COLO668 (cell line): ENCODE measurements around the gene BMAL2.
A peak's percentile ranks its signal among the peaks of the same experiment; 100 is the strongest.

Source experiments
- DNase-seq: peaks from one replicate; lab custom pipeline; 2025; ENCODE audit not compliant: unreplicated experiment; lab: John Stamatoyannopoulos, UW

The BMAL2 gene

DNA sequence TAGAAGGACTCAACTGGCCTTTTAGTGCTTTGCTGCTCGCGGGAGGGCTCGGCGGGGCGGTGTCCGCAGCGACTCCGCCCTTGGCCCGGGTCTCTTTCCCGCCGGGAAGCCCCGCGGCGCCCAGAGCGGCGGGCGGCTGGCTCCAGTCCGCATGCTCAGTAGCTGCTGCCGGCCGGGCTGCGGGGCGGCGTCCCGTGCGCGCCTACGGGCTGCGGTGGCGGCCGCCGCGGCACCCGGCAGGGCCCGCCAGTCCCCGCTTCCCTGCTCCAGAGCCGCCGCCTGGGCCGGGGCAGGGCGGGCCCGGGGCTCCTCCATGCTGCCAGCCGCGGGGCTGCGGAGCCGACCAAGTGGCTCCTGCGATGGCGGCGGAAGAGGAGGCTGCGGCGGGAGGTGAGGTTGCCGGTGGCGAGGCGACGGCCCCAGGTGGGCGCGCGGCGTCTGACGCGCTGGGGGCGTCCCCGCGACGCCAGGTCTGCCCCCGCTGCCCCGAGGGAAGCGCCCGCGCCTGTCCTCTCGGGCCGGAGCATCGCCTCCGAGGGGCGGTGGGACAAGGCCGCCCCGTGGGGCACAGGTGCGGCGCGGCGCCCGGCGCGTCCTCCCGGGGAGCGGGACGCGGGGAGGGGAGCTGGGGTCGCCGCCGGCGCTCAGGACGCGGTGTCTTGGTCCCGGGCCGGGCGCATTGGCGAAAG lies at the start of gene BMAL2:
BMAL2 (plus strand) TSS at position 123 of the 689 bp plus-strand sequence; CDS start at position 360, 237 bp downstream.
- DNase-seq: peak; percentile 73

DNA sequence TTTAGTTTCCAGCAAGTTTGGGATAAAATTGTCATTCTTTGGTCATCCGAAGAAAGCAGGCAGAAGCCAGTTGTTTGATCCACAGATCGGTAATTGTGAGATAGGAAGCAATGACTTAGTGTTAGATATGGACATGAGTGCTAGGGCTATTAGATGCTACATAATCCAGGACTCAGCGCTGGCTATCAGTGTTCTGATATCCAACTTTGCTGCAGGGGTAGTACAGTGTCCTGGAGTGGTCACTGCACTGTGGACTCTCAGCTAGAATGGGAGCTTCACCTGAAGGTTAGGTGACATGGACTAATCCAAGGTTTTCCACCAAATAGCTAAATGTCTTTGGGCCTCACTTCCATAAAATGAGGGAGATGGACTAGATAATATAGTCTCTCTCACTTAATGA lies 48.6 kb upstream of the BMAL2 start:
- DNase-seq: no peak

DNA sequence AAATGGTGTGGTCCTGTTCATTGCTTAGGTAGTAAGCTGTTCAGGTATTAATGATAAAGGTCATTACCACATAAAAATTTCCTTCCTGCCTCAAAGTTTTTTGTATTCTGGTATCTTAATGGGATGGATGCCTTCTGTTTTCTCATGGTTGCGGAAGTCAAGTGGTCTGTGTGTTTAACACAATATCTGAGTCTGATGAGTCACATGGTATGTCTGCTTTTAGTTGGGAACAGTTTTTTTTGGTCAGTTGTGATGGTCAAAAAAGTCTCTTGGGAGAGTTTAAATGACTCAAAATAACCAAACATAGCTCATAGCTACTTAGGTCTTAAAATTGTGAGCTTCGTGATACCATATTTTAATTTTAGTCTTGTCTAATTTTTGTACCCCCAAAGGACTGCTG lies 47.9 kb upstream of the BMAL2 start:
- DNase-seq: no peak

DNA sequence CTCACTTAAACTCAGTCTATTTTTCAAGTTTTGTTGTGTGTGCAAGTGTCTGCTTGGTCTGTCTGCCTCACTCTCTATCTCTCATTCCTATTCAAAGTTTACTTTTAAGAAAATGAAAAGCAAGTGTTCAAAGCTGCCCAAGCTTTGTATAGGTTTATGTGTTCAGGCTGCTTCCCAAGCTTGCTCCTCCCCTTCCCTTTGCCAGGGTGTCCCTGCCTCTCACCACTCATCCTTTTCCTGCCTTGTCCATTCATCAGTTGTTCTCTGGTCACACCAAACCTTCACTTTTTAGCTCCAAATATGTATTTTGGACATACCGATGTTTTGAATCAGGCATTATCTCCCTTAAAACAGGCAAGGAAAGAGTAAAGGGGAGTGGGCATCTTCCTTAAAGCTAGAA lies 47.2 kb upstream of the BMAL2 start:
- DNase-seq: no peak

DNA sequence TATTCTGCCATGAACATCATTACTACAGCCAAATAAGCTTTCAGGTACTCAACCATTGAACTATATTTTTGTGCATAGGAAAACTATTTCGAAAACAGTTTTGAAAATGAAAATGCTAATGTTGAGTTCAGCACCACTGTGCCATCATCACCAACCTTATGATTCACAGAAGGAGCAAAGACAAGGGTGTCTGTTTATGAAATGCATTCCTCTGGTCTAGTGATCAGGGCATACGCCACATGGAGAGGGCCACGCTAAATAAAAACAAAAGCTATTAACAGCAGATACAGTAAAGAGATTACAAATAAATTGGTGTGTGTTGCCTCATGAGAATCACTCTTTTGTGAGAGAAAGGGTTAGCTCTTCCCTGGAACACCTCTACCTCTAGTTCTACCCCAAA lies 43.2 kb upstream of the BMAL2 start:
- DNase-seq: no peak

- DNase-seq: no peak
These were observed 42.0 kb upstream of the BMAL2 start for GRCh38 chr12:27290501-27291168.

GRCh38 chr12:27291862-27292261 lies 40.8 kb upstream of the BMAL2 start:
- DNase-seq: no peak

DNA sequence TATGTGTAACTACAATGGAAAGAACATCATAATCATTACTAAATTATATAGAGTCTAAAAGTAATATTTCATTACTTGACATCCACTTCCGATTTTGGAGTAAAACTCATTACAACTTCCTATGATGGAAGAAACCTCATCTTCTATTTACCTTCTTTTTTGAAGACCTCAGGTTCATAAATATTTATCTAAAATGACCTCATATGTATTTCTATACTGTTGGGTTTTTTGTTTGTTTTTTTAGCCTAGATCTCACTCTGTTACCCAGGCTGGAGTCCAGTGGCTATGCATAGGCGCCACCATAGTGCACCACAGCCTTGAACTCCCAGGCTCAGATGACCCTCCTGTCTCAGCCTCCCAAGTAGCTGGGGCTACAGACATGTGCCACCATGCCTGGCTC lies 39.9 kb upstream of the BMAL2 start:
- DNase-seq: no peak

DNA sequence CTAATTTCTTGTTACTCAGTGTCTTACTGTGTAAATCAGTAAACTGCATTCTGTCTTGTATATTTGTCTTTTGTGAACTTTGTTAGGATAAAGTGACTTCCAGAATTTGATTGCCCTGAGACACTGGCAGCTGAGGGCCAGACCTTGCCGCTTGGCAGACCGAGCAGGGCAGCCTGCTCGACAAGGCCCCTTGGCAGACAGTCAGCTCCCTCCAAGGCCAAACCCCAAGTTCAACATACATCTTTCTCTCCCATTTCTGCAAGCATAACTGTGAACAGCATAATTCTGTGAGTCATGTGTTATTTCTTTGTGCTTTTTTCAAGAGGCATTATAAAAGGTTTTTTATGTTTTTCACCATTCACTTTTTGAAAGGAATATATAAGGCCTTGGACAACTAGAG lies 39.2 kb upstream of the BMAL2 start:
- DNase-seq: no peak

- no peak for DNase-seq
These were observed 36.0 kb upstream of the BMAL2 start for GRCh38 chr12:27296674-27297073.

DNA sequence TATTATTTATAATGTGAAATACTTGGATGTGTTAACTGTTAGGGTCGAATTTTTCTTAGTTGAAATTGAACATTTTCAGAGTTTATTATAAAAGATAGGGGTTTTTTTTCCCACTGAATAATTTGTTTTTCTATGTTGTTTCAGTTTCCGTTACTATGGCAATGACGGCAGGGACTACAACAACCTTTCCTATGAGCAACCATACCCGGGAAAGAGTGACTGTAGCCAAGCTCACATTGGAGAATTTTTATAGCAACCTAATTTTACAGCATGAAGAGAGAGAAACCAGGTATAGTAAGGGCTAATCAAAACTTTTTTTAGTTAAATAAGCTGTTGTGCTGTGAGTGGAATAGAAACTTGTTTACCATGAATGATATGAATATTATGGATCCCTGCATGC lies 35.1 kb upstream of the BMAL2 start:
- no peak for DNase-seq

GRCh38 chr12:27299102-27299501 lies 33.5 kb upstream of the BMAL2 start:
- DNase-seq: no peak

- DNase-seq: no peak
These were observed 32.4 kb upstream of the BMAL2 start for GRCh38 chr12:27300226-27300625.

DNA sequence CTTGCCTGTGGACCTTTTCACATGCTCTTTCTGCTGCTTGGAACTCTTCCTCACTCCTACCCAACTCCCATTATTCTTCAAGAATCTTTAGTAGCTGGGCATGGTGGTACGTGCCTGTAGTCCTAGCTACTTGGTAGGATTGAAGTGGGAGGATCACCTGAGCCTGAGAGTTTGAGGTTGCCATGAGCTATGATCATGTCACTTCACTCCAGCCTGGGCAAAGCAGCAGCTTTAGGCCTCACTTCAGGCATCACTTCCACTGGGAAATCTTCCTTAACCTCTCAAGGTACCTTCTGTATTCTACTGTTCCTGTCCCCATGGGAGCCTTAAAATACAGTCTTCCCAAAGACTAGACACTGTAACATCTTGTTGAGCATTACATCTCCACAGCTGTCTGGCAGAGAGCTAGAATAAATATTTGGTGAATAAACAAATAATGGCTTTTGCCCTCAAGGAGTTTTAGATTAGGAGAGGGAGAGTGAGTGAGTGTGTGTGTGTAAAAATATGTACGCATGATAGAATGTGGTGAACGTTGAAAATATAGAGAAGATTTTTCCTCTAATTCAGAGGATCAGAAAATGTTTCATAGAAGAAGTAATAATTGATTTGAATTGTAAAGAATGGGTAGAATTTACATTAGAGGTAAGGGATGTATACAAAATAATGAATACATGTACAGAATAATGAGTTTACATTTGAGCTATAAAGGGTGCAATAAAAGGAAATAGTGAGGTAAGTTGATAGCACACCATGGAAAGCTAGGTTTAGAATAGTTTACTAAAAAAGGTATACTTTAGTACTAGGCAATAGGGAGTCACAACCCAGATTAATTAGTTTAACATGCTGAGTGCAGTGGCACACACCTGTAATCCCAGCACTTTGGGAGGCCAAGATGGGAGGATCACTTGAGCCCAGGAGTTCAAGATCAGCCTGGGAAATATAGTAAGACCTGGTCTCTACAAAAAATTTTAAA lies 29.2 kb upstream of the BMAL2 start:
- DNase-seq: no peak

DNA sequence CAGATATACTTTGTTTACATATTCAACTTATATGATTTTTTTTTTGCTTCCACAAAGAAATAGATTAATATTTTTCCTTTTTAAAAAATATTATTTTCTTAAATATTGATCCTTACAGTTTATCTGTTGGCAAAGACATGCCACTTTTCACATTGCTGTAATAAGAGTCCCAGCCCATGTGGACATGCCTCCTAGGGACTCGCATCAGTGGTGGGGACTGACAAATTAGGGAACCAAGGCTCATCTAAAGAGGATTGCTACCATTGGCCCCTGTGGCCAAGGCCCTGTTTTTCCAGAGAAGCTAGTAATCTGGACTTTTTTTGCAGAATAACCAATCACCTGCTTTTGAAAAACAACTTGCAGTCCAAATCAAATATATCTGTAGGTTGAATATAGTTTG lies 27.8 kb upstream of the BMAL2 start:
- DNase-seq: no peak

- DNase-seq: no peak
These were observed 26.8 kb upstream of the BMAL2 start for GRCh38 chr12:27305673-27306456.

DNA sequence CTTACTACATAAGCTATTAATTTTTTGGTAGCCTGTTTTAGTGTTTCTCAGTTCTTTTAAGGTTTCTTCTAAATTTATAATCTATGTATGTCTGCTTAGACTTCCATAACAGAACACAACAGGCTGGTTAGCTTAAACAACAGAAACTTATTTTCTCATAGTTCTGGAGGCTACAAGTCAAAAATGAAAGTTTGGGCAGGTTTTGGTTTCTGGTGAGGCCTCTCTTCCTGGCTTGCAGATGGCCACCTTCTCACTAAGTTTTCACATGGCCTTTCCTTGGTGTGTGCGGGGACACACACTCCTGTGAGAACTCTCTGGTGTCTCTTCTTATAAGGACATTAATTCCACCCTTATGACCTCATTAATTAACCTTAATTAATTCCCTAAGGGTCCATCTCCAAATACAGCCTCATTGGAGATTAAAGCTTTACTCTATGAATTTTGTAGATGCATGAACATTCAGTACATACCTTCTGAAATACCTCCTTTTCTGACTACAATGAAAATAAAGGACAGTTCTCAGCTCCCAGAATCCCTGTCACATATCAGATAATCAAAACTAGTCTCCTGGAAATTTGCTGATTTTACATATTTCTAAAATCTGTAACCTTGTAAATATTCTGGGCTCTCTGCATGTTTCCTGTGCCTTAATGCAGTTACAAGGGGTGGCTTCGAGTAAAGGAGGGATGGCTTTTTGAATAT lies 23.2 kb upstream of the BMAL2 start:
- DNase-seq: no peak

DNA sequence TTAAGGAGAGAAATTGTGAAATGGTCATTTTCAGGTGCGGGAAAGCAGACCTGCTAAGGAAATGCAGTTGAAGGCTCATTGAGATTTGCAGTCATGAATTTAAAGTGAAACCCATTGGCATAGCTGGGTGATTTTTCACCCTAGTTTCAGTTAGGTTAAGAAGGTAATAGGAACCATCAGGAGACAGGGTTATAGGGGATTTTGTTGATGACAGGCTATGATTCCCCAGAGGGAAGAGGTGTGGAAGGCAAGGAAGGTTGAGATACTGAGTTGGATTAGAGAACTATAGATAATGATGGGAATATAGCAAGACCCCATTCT lies 22.7 kb upstream of the BMAL2 start:
- DNase-seq: no peak

DNA sequence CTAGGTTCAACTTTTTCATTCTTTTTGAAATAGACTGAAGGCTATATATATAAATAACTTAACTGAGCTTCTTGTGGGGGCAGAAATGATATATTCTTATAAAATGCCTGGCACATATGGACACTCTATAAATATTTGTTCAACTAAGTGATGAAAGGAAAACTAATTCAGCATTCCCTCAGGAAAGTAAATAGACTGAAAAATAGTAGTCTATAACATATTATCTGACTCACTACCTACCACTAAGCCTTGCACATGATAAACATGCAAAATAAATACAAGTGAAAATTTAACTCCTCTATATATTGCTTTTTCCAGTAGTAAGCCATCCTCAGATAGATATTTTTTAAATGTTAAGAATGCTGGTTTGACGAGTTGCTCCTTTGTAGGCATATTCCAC lies 15.7 kb upstream of the BMAL2 start:
- DNase-seq: no peak

GRCh38 chr12:27319409-27319808 lies 13.2 kb upstream of the BMAL2 start:
- no peak for DNase-seq

DNA sequence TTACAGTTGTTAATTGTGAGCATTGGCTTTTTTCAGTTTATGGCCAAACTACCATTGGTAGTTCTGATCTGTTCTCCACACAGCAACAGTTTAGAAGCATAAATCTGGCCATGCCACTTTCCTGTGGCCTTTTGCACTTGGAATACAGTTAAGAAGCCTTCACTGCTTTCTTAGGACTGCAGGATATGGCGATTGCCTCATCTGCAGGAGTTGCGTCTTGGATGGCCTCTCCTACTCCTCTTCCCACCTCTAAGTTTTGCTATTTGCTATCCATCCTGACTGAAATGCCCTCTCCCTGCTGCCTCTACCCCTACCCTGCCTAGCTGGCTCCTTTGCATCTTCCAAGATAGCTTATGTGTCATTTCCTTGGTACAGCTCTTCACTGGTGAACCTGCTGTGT lies 12.8 kb upstream of the BMAL2 start:
- DNase-seq: no peak
